ENCODE results near the gene CDH12.
"Not testable (repeated sequence)": the region's sequence is repeated elsewhere in the genome, so short reads cannot be mapped to it uniquely, and the experiment has no call there.

Gene CDH12

DNA sequence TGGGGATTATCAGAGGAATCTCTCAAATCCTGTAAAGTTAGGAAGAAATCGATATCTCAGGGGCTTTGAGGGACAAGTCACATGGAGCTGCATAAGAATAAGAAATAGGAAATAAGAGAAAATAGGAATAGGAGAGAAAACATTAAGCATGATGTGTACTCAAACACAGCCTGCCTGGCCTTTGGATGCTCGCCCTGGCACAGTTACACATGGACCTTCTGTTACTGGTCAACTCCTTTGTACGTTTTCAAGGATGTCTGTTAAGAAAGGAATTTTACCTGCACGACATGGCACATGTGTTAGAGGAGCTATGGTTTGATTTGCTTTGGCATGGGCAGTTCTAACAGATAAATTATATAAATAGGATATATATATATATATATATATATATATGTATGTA, 321.2 kb downstream of the CDH12 start:
- Histone ChIP-seq H3K79me2 (ENCODE audit: low read length) (no peaks in the 10 kb centered on the region), H3K36me3 (replicated peaks; ENCODE audit: low read depth, low read length) (no peaks in the 10 kb centered on the region), H3K27me3 (ENCODE audit: low read depth, low read length) (no peaks in the 10 kb centered on the region), H3K9ac (ENCODE audit: low read length) (no peak overlapping the region), H3K4me2 (ENCODE audit: low read length) (no peak overlapping the region), H3K4me1 (ENCODE audit: low read length) (no peaks in the 10 kb centered on the region), H3K4me3 (ENCODE audit: low read length) (no peak overlapping the region), H2AFZ (ENCODE audit: low read depth, low read length) (no peak overlapping the region), H4K20me1 (ENCODE audit: insufficient read depth, low read length) (no peaks in the 10 kb centered on the region), H3K27ac (ENCODE audit: low read length) (no peak overlapping the region), H3K9me3 (ENCODE audit: insufficient read depth, low read length) (no peaks in the 10 kb centered on the region)
- TF ChIP-seq, protein P1, sequence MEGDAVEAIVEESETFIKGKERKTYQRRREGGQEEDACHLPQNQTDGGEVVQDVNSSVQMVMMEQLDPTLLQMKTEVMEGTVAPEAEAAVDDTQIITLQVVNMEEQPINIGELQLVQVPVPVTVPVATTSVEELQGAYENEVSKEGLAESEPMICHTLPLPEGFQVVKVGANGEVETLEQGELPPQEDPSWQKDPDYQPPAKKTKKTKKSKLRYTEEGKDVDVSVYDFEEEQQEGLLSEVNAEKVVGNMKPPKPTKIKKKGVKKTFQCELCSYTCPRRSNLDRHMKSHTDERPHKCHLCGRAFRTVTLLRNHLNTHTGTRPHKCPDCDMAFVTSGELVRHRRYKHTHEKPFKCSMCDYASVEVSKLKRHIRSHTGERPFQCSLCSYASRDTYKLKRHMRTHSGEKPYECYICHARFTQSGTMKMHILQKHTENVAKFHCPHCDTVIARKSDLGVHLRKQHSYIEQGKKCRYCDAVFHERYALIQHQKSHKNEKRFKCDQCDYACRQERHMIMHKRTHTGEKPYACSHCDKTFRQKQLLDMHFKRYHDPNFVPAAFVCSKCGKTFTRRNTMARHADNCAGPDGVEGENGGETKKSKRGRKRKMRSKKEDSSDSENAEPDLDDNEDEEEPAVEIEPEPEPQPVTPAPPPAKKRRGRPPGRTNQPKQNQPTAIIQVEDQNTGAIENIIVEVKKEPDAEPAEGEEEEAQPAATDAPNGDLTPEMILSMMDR (IDR thresholded peaks at IDR 0.05; ENCODE audit: low read depth, low read length): no peak

DNA sequence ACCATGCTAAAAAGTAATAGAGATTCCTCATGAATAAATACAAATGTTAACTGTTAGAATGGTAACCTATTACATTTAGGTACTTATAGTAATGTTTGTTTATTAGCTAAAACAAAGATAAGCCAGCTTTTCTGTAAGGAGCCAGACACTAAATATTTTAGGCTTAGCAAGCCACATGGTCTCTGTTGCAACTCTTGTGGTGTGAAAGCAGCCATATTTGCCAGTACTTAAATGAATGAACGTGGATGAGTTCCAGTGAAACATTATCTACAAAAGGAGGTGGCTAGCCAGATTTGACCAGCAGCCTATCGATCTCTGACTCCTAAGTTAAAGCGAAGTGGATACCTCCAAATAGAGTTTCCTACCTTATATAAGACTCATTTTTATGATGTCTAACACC, 331.6 kb downstream of the CDH12 start:
- Histone ChIP-seq H3K4me3 (ENCODE audit: low read length) (no peak overlapping the region), H3K27me3 (ENCODE audit: low read depth, low read length) (no peaks in the 10 kb centered on the region), H3K36me3 (replicated peaks; ENCODE audit: low read depth, low read length) (no peaks in the 10 kb centered on the region), H2AFZ (ENCODE audit: low read depth, low read length) (no peak overlapping the region), H3K79me2 (ENCODE audit: low read length) (no peaks in the 10 kb centered on the region), H3K27ac (ENCODE audit: low read length) (no peak overlapping the region), H3K9me3 (ENCODE audit: insufficient read depth, low read length) (no peaks in the 10 kb centered on the region), H3K4me1 (ENCODE audit: low read length) (no peaks in the 10 kb centered on the region), H3K9ac (ENCODE audit: low read length) (no peak overlapping the region), H3K4me2 (ENCODE audit: low read length) (no peak overlapping the region), H4K20me1 (ENCODE audit: insufficient read depth, low read length) (no peaks in the 10 kb centered on the region)
- TF ChIP-seq EZH2phosphoT487 (IDR thresholded peaks at IDR 0.05; ENCODE audit: low read depth): no peak
- TF ChIP-seq, protein P1 (IDR thresholded peaks at IDR 0.05; ENCODE audit: low read depth, low read length): no peak

GRCh38 chr5:22516497-22516896, 336.6 kb downstream of the CDH12 start:
- H3K9me3 ChIP-seq (ENCODE audit: insufficient read depth, low read length); H3K4me1 ChIP-seq (ENCODE audit: low read length); H2AFZ ChIP-seq (ENCODE audit: low read depth, low read length); H3K4me2 ChIP-seq (ENCODE audit: low read length); H3K27me3 ChIP-seq (ENCODE audit: low read depth, low read length); H3K79me2 ChIP-seq (ENCODE audit: low read length); H3K4me3 ChIP-seq (ENCODE audit: low read length); H4K20me1 ChIP-seq (ENCODE audit: insufficient read depth, low read length); H3K36me3 ChIP-seq (replicated peaks; ENCODE audit: low read depth, low read length); H3K27ac ChIP-seq (ENCODE audit: low read length); H3K9ac ChIP-seq (ENCODE audit: low read length): not testable (repeated sequence)

GRCh38 chr5:22514231-22514630, 338.9 kb downstream of the CDH12 start:
- Histone ChIP-seq H3K9ac (ENCODE audit: low read length) (no peak overlapping the region), H3K9me3 (ENCODE audit: insufficient read depth, low read length) (no peaks in the 10 kb centered on the region), H4K20me1 (ENCODE audit: insufficient read depth, low read length) (no peaks in the 10 kb centered on the region), H3K27me3 (ENCODE audit: low read depth, low read length) (no peaks in the 10 kb centered on the region), H3K4me3 (ENCODE audit: low read length) (no peak overlapping the region), H3K79me2 (ENCODE audit: low read length) (no peaks in the 10 kb centered on the region), H3K36me3 (replicated peaks; ENCODE audit: low read depth, low read length) (no peaks in the 10 kb centered on the region), H3K4me2 (ENCODE audit: low read length) (no peak overlapping the region), H3K4me1 (ENCODE audit: low read length) (no peaks in the 10 kb centered on the region), H3K27ac (ENCODE audit: low read length) (no peak overlapping the region), H2AFZ (ENCODE audit: low read depth, low read length) (no peak overlapping the region)
- TF ChIP-seq, protein P1 (IDR thresholded peaks at IDR 0.05; ENCODE audit: low read depth, low read length): no peak
- no peak for TF ChIP-seq EZH2phosphoT487 (IDR thresholded peaks at IDR 0.05; ENCODE audit: low read depth)

DNA sequence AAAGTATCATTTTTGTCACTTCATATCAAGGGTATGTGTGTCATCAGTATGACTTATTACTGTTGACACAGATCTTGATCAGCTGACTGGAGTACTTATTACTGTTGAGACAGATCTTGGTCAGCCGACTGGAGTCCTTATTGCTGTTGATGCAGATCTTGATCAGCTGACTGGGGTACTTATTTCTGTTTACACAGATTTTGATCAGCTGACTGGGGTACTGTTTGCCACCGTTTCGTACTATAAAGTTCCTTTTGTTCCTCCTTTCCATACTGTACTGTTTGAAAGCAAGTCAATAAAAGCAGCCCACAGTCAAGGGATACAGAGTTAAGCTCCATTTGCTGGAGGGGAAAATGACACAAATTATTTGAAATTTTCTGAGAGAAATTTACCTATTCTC, 347.3 kb downstream of the CDH12 start:
- Histone ChIP-seq H3K4me2 (ENCODE audit: low read length) (no peak overlapping the region), H3K27me3 (ENCODE audit: low read depth, low read length) (no peaks in the 10 kb centered on the region), H4K20me1 (ENCODE audit: insufficient read depth, low read length) (no peaks in the 10 kb centered on the region), H3K36me3 (replicated peaks; ENCODE audit: low read depth, low read length) (no peaks in the 10 kb centered on the region), H3K27ac (ENCODE audit: low read length) (no peak overlapping the region), H3K4me1 (ENCODE audit: low read length) (no peaks in the 10 kb centered on the region), H3K9me3 (ENCODE audit: insufficient read depth, low read length) (no peaks in the 10 kb centered on the region), H3K79me2 (ENCODE audit: low read length) (no peaks in the 10 kb centered on the region), H3K4me3 (ENCODE audit: low read length) (no peak overlapping the region), H2AFZ (ENCODE audit: low read depth, low read length) (no peak overlapping the region), H3K9ac (ENCODE audit: low read length) (no peak overlapping the region)
- TF ChIP-seq EZH2phosphoT487 (IDR thresholded peaks at IDR 0.05; ENCODE audit: low read depth): no peak
- TF ChIP-seq, protein P1 (IDR thresholded peaks at IDR 0.05; ENCODE audit: low read depth, low read length): no peak
